ENCODE results near the gene IL17REL.

GRCh38 chr22:49971232-49972162, 41.1 kb downstream of the IL17REL start:
- TF ChIP-seq CTCF (IDR thresholded peaks at IDR 0.05): no peak
- TF ChIP-seq POLR2A (IDR thresholded peaks at IDR 0.05): peak in 2 of 3 donors; percentile 37 to 39

Measured in body of pancreas (tissue), 4 donors.